IMR-90 (cell line): ENCODE data around the gene GABRR1. TPM values are rescaled to one million over a fixed set of nuclear protein-coding genes. Genes with fewer than 3 reads are reported as not detected.

Experiments
- ATAC-seq: fragments of 200-7000 bp; cut with Tn5 transposase; 2 replicates; pipeline ENCODE4 v1.9.1; 2020; ENCODE audit warnings: low read depth, mild to moderate bottlenecking, moderate library complexity
- BruUV-seq: library from RNA; stranded (reverse); fragments of 400-500 nt; replicated peaks from 2 replicates; lab custom pipeline; 2021; lab: Mats Ljungman, UMichigan
- CTCF ChIA-PET: fragments of 300-600 bp; formaldehyde crosslinking; extraction: SDS; loops from one replicate; lab custom pipeline; 2021; ENCODE audit warnings: antibody characterized with exemption; lab: Yijun Ruan, JAX
- POLR2A ChIA-PET: fragments of 300-600 bp; sonication (Branson Sonifier 250); formaldehyde crosslinking; loops from one replicate; lab custom pipeline; 2022; ENCODE audit warnings: antibody characterized with exemption; ENCODE audit not compliant: unreplicated experiment; lab: Charles Lee
- DNase-seq: peaks from one replicate; pipeline ENCODE4 v3.0.0; 2013
- H2AFZ ChIP-seq: replicated peaks from 2 replicates; pipeline ENCODE3; 2013; ENCODE audit warnings: low read length, mild to moderate bottlenecking; ENCODE audit not compliant: poor library complexity
- H2AK5ac ChIP-seq: 2 replicates; pipeline ENCODE4 v1.6.1; 2013; ENCODE audit warnings: low read depth, low read length, inconsistent platforms
- H2AK9ac ChIP-seq: replicated peaks from 2 replicates; pipeline ENCODE3; 2013; ENCODE audit warnings: mild to moderate bottlenecking, low read depth, low read length, moderate library complexity; ENCODE audit not compliant: poor library complexity
- H2BK120ac ChIP-seq: 2 replicates; pipeline ENCODE4 v1.6.1; 2013; ENCODE audit warnings: low read depth, low read length, inconsistent platforms
- H2BK15ac ChIP-seq: 3 replicates; pipeline ENCODE4 v1.6.1; 2013; ENCODE audit warnings: low read depth, low read length, inconsistent platforms
- H2BK20ac ChIP-seq: 2 replicates; pipeline ENCODE4 v1.6.1; 2013; ENCODE audit warnings: low read depth, mild to moderate bottlenecking, inconsistent platforms, low read length, moderate library complexity
- H2BK5ac ChIP-seq: 2 replicates; pipeline ENCODE4 v1.6.1; 2013; ENCODE audit warnings: mild to moderate bottlenecking, low read depth, low read length, inconsistent platforms; ENCODE audit not compliant: poor library complexity, severe bottlenecking
- H3K14ac ChIP-seq: replicated peaks from 2 replicates; pipeline ENCODE4 v1.6.1; 2013; ENCODE audit warnings: low read depth, low read length, inconsistent platforms
- H3K18ac ChIP-seq: 2 replicates; pipeline ENCODE4 v1.6.1; 2013; ENCODE audit warnings: low read depth, low read length, control low read depth
- H3K23ac ChIP-seq: 2 replicates; pipeline ENCODE4 v1.6.1; 2013; ENCODE audit warnings: low read depth, low read length, inconsistent platforms
- H3K27ac ChIP-seq: 2 replicates; pipeline ENCODE4 v1.5.1; 2013; ENCODE audit warnings: mild to moderate bottlenecking, control low read depth, low read length; ENCODE audit not compliant: insufficient read depth
- H3K27me3 ChIP-seq: 2 replicates; pipeline ENCODE4 v1.6.1; 2013; ENCODE audit warnings: low read length; ENCODE audit not compliant: control insufficient read depth, insufficient read depth
- H3K36me3 ChIP-seq: 2 replicates; pipeline ENCODE4 v1.6.1; 2013; ENCODE audit warnings: low read length, mixed read lengths; ENCODE audit not compliant: control insufficient read depth, insufficient read depth
- H3K4ac ChIP-seq: 2 replicates; pipeline ENCODE4 v1.6.1; 2013; ENCODE audit warnings: low read depth, low read length, inconsistent platforms
- H3K4me1 ChIP-seq: 2 replicates; pipeline ENCODE4 v1.6.1; 2013; ENCODE audit warnings: low read length, mixed read lengths; ENCODE audit not compliant: control insufficient read depth, insufficient read depth
- H3K4me2 ChIP-seq: 2 replicates; pipeline ENCODE4 v1.6.1; 2013; ENCODE audit warnings: low read depth, mild to moderate bottlenecking, control low read depth, low read length, moderate library complexity
- H3K4me3 ChIP-seq: 2 replicates; pipeline ENCODE4 v1.5.1; 2013; ENCODE audit warnings: low read depth, mild to moderate bottlenecking, control low read depth, low read length, moderate library complexity; ENCODE audit not compliant: insufficient read depth
- H3K56ac ChIP-seq: 2 replicates; pipeline ENCODE4 v1.6.1; 2013; ENCODE audit warnings: low read length, inconsistent platforms; ENCODE audit not compliant: insufficient read depth; ENCODE audit errors: extremely low read depth
- H3K79me1 ChIP-seq, 2 experiments: 2 replicates each; pipeline ENCODE4 v1.6.1; 2013; ENCODE audit warnings: low read length in 2 of 2, inconsistent platforms in 1 of 2, low read depth in 1 of 2
- H3K9ac ChIP-seq: 2 replicates; pipeline ENCODE4 v1.6.1; 2013; ENCODE audit warnings: low read depth, low read length, control low read depth
- H3K9me1 ChIP-seq: 2 replicates; pipeline ENCODE4 v1.6.1; 2013; ENCODE audit warnings: low read length, inconsistent platforms; ENCODE audit not compliant: insufficient read depth
- H3K9me3 ChIP-seq: 2 replicates; pipeline ENCODE4 v1.6.1; 2013; ENCODE audit warnings: low read length; ENCODE audit not compliant: control insufficient read depth, insufficient read depth
- H4K20me1 ChIP-seq: 2 replicates; pipeline ENCODE4 v1.6.1; 2013; ENCODE audit warnings: low read length, inconsistent platforms; ENCODE audit not compliant: insufficient read depth
- H4K5ac ChIP-seq: 2 replicates; pipeline ENCODE4 v1.6.1; 2013; ENCODE audit warnings: mild to moderate bottlenecking, low read depth, low read length, control low read depth
- H4K8ac ChIP-seq, 2 experiments: 2 replicates each; pipeline ENCODE4 v1.6.1; 2013; ENCODE audit warnings: low read depth in 2 of 2, low read length in 2 of 2, control low read depth in 1 of 2, inconsistent platforms in 1 of 2
- H4K91ac ChIP-seq: 2 replicates; pipeline ENCODE4 v1.6.1; 2013; ENCODE audit warnings: low read depth, low read length, inconsistent platforms; ENCODE audit not compliant: insufficient read depth
- BHLHE40 ChIP-seq: fragments of 150-350 bp; IDR thresholded peaks from 2 replicates; pipeline ENCODE4 v1.6.1; 2016; ENCODE audit warnings: mild to moderate bottlenecking, low read depth, low read length
- CEBPB ChIP-seq: IDR thresholded peaks from 2 replicates; pipeline ENCODE4 v1.6.1; 2012; ENCODE audit warnings: low read depth, low read length, improper control_type of control experiment
- CHD1 ChIP-seq: IDR thresholded peaks from 2 replicates; pipeline ENCODE4 v1.6.1; 2012; ENCODE audit warnings: low read depth, low read length, improper control_type of control experiment
- FOS ChIP-seq: fragments of 150-350 bp; IDR thresholded peaks from 2 replicates; pipeline ENCODE4 v1.6.1; 2016; ENCODE audit warnings: low read depth, low read length
- MAFK ChIP-seq: IDR thresholded peaks from 2 replicates; pipeline ENCODE4 v1.6.1; 2012; ENCODE audit warnings: low read depth, low read length, improper control_type of control experiment
- MAZ ChIP-seq: IDR thresholded peaks from 2 replicates; pipeline ENCODE4 v1.6.1; 2012; ENCODE audit warnings: low read depth, mild to moderate bottlenecking, low read length, improper control_type of control experiment, moderate library complexity, borderline replicate concordance
- MXI1 ChIP-seq: IDR thresholded peaks from 2 replicates; pipeline ENCODE4 v1.6.1; 2012; ENCODE audit warnings: low read depth, mild to moderate bottlenecking, low read length, moderate library complexity, borderline replicate concordance
- NFE2L2 ChIP-seq: fragments of 150-350 bp; IDR thresholded peaks from 2 replicates; pipeline ENCODE4 v1.6.1; 2016; ENCODE audit warnings: low read depth, mild to moderate bottlenecking, low read length
- POLR2A ChIP-seq: IDR thresholded peaks from 2 replicates; pipeline ENCODE4 v1.6.1; 2012; ENCODE audit warnings: mild to moderate bottlenecking, low read depth, low read length
- RAD21 ChIP-seq: IDR thresholded peaks from 2 replicates; pipeline ENCODE4 v1.6.1; 2012; ENCODE audit warnings: low read length, improper control_type of control experiment
- RCOR1 ChIP-seq: IDR thresholded peaks from 2 replicates; pipeline ENCODE4 v1.6.1; 2012; ENCODE audit warnings: mild to moderate bottlenecking, low read length, improper control_type of control experiment; ENCODE audit not compliant: insufficient replicate concordance
- RFX5 ChIP-seq: IDR thresholded peaks from 2 replicates; pipeline ENCODE4 v1.8.0; 2012; ENCODE audit warnings: low read depth, mild to moderate bottlenecking, low read length, moderate library complexity
- SMC3 ChIP-seq: fragments of 150-350 bp; IDR thresholded peaks from 2 replicates; pipeline ENCODE4 v1.6.1; 2016; ENCODE audit warnings: low read depth, mild to moderate bottlenecking, antibody characterized with exemption, low read length, moderate library complexity
- WGBS, 2 experiments: methylation state at CpG; one replicate each; pipeline versions ENCODE4 v1.1.5 to v1.1.7; 2013; ENCODE audit warnings: missing lambda C conversion rate in 2 of 2; ENCODE audit not compliant: insufficient read length in 1 of 2; ENCODE audit errors: extremely low coverage in 2 of 2; 5-methylcytosine and 5-hydroxymethylcytosine counted together
- dilution Hi-C: fragments of 300-500 bp; cut with HindIII; formaldehyde crosslinking; loops from one replicate; pipeline ENCODE4 v1.14.3; 2018; ENCODE audit warnings: low sequenced_read_pairs; ENCODE audit not compliant: unreplicated experiment
- in situ Hi-C: fragments of 300-500 bp; cut with MboI; formaldehyde crosslinking; loops from 3 replicates; pipeline ENCODE4 v1.14.3; 2019; ENCODE audit warnings: low sequenced_read_pairs, inconsistent platforms, mixed read lengths
- intact Hi-C: fragments of 100-400 bp; cut with micrococcal nuclease; formaldehyde crosslinking; loops from 2 replicates; pipeline ENCODE4 v1.10.0; 2022
- polyA plus RNA-seq, 3 experiments: library from polyadenylated mRNA; depleted of rRNA; stranded (reverse); fragments of >200 nt; gene quantifications; 2 replicates each; pipeline ENCODE4 v1.2.3, GENCODE V29; 2012; ENCODE audit warnings: low replicate concordance in 1 of 3
- total RNA-seq: library from RNA; depleted of rRNA; stranded (reverse); fragments of >200 nt; gene quantifications from 2 replicates; pipeline ENCODE4 v1.2.3, GENCODE V29; 2012
- TF ChIP-seq, protein P1 (sequence below): fragments of 150-350 bp; IDR thresholded peaks from 2 replicates; pipeline ENCODE4 v1.6.1; 2017; ENCODE audit warnings: mild to moderate bottlenecking, antibody characterized with exemption, low read length, low read depth
- TF ChIP-seq, protein P2 (sequence below): conservative IDR thresholded peaks from 2 replicates; pipeline ENCODE4 v1.5.1; 2012; ENCODE audit warnings: mild to moderate bottlenecking, low read depth, low read length, improper control_type of control experiment
- TF ChIP-seq, protein P3 (sequence below): fragments of 150-350 bp; IDR thresholded peaks from 2 replicates; pipeline ENCODE4 v1.6.1; 2016; ENCODE audit warnings: low read depth, mild to moderate bottlenecking, low read length, moderate library complexity, borderline replicate concordance

Gene GABRR1
- total and polyA plus RNA-seq, 2 of the 4 experiments (the other 2 are of a cell fraction): not detected

DNA sequence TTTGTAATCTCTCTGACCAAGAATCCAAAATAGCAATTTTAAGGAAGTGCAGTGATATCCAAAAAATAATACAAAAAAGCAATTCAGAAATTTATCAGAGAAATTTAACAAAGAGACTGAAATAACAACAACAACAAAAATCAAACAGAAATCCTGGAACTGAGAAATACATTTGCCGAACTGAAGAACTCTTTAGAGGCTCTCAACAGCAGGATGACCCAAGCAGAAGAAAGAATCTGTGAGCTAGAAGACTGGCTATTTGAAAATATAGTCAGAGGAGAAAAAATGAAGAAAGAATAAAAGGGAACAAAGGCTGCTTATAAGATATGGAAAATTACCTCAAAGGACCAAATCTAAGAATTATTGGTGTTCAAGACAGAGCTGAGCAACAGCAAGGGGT, 22.6 kb downstream of the GABRR1 start:
- no peak for DNase-seq
- no TSS peak for BruUV-seq
- Histone ChIP-seq H2BK15ac (no peak overlapping the region), H3K4ac (no peak overlapping the region), H2BK120ac (no peak overlapping the region), H2AFZ (no peak overlapping the region), H3K27ac (no peak overlapping the region), H3K27me3 (peaks cover 4% of the 10 kb centered on the region), H4K8ac (no peak overlapping the region), H3K14ac (no peak overlapping the region), H3K23ac (no peak overlapping the region), H2AK5ac (no peak overlapping the region), H3K9me3 (peaks cover 3% of the 10 kb centered on the region; the same call in 1 of the 2 replicates), H3K79me1 (no peaks in the 10 kb centered on the region), H2BK20ac (no peak overlapping the region), H3K9me1 (no peaks in the 10 kb centered on the region), H3K56ac (no peak overlapping the region), H4K91ac (no peak overlapping the region), H4K20me1 (no peaks in the 10 kb centered on the region), H4K5ac (no peak overlapping the region), H3K4me1 (no peaks in the 10 kb centered on the region), H3K9ac (no peak overlapping the region), H2BK5ac (no peak overlapping the region), H2AK9ac (no peak overlapping the region), H3K4me3 (no peak overlapping the region), H3K18ac (no peak overlapping the region), H3K36me3 (no peaks in the 10 kb centered on the region), H3K4me2 (no peak overlapping the region)
- no peak for TF ChIP-seq FOS
- TF ChIP-seq MAZ: no peak
- TF ChIP-seq, protein P1, sequence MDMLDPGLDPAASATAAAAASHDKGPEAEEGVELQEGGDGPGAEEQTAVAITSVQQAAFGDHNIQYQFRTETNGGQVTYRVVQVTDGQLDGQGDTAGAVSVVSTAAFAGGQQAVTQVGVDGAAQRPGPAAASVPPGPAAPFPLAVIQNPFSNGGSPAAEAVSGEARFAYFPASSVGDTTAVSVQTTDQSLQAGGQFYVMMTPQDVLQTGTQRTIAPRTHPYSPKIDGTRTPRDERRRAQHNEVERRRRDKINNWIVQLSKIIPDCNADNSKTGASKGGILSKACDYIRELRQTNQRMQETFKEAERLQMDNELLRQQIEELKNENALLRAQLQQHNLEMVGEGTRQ: no peak
- TF ChIP-seq, protein P2, sequence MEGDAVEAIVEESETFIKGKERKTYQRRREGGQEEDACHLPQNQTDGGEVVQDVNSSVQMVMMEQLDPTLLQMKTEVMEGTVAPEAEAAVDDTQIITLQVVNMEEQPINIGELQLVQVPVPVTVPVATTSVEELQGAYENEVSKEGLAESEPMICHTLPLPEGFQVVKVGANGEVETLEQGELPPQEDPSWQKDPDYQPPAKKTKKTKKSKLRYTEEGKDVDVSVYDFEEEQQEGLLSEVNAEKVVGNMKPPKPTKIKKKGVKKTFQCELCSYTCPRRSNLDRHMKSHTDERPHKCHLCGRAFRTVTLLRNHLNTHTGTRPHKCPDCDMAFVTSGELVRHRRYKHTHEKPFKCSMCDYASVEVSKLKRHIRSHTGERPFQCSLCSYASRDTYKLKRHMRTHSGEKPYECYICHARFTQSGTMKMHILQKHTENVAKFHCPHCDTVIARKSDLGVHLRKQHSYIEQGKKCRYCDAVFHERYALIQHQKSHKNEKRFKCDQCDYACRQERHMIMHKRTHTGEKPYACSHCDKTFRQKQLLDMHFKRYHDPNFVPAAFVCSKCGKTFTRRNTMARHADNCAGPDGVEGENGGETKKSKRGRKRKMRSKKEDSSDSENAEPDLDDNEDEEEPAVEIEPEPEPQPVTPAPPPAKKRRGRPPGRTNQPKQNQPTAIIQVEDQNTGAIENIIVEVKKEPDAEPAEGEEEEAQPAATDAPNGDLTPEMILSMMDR: no peak
- no peak for TF ChIP-seq CHD1
- no peak for TF ChIP-seq CEBPB
- TF ChIP-seq NFE2L2: no peak
- no peak for TF ChIP-seq MAFK
- TF ChIP-seq BHLHE40: no peak
- TF ChIP-seq, protein P3, sequence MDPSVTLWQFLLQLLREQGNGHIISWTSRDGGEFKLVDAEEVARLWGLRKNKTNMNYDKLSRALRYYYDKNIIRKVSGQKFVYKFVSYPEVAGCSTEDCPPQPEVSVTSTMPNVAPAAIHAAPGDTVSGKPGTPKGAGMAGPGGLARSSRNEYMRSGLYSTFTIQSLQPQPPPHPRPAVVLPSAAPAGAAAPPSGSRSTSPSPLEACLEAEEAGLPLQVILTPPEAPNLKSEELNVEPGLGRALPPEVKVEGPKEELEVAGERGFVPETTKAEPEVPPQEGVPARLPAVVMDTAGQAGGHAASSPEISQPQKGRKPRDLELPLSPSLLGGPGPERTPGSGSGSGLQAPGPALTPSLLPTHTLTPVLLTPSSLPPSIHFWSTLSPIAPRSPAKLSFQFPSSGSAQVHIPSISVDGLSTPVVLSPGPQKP: no peak
- TF ChIP-seq MXI1: no peak
- TF ChIP-seq POLR2A: no peak
- TF ChIP-seq SMC3: no peak
- TF ChIP-seq RCOR1: no peak
- TF ChIP-seq RAD21: no peak
- no peak for TF ChIP-seq RFX5
- ATAC-seq: no peak
- in situ Hi-C loops: no loop called here
- dilution Hi-C loops: no loop called here
- intact Hi-C loops: no loop called here
- no CpG with 5 or more reads among the region's 1 CpG for WGBS, 2 experiments
- ChIA-PET CTCF (no interaction called here), POLR2A (no interaction called here)
